HCT116 (cell line): ENCODE measurements around the gene LAMTOR1. TPM values are rescaled to one million over a fixed set of nuclear protein-coding genes. Genes with fewer than 3 reads are reported as not detected.
A peak's percentile ranks its signal among the peaks of the same experiment; 100 is the strongest.

ENCODE experiments used
- ATAC-seq: fragments of 200-7000 bp; cut with Tn5 transposase; 2 replicates; pipeline ENCODE4 v1.9.1; 2020; ENCODE audit warnings: mild to moderate bottlenecking, moderate library complexity
- BruUV-seq: library from RNA; stranded (reverse); fragments of 400-500 nt; replicated peaks from 2 replicates; lab custom pipeline; 2021; lab: Mats Ljungman, UMichigan
- CTCF ChIA-PET: fragments of 300-600 bp; sonication (Branson Sonifier 250); formaldehyde crosslinking; loops from one replicate; lab custom pipeline; 2021; ENCODE audit warnings: antibody characterized with exemption; lab: Charles Lee
- POLR2A ChIA-PET: fragments of 300-600, 350-600 bp; sonication (Branson Sonifier 250); formaldehyde crosslinking; loops from one replicate; lab custom pipeline; 2021; ENCODE audit warnings: antibody characterized with exemption; lab: Charles Lee
- RAD21 ChIA-PET, 2 experiments: fragments of 300-600 bp; sonication (Branson Sonifier 250); formaldehyde crosslinking; loops; one replicate each; lab custom pipeline; 2023; ENCODE audit warnings: low total read pairs in 2 of 2; ENCODE audit not compliant: uncharacterized antibody in 2 of 2, unreplicated experiment in 2 of 2, low non-redundant PET in 1 of 2; lab: Charles Lee
- DNase-seq: peaks from one replicate; pipeline ENCODE4 v3.0.0-alpha.2; 2010; ENCODE audit warnings: low read depth, low spot score
- H2AFZ ChIP-seq: fragments of 200-600 bp; shearing (Covaris generic), sonication (generic); 2 replicates; pipeline ENCODE4 v1.6.1; 2017; ENCODE audit warnings: low read depth, mixed run types, mixed read lengths, antibody characterized with exemption, low read length; ENCODE audit not compliant: poor library complexity, severe bottlenecking
- H3K27ac ChIP-seq: 2 replicates; pipeline ENCODE4 v1.5.1; 2012; ENCODE audit warnings: low read depth, low read length
- H3K27me3 ChIP-seq: fragments of 200-600 bp; sonication (generic); 2 replicates; pipeline ENCODE4 v1.6.1; 2016; ENCODE audit warnings: mixed run types, low read length, mixed read lengths; ENCODE audit not compliant: insufficient read depth
- H3K36me3 ChIP-seq, 2 experiments: fragments of 200-500 bp in 1 of 2; fragments of 200-600 bp in 1 of 2; sonication (Bioruptor generic) in 1 of 2; sonication (generic) in 1 of 2; 2 replicates each; pipeline versions ENCODE4 v1.5.1 to v1.6.1; 2014 to 2016; ENCODE audit warnings: low read length in 2 of 2, inconsistent platforms in 1 of 2, mixed read lengths in 1 of 2, mixed run types in 1 of 2; ENCODE audit not compliant: insufficient read depth in 2 of 2, control insufficient read depth in 1 of 2
- H3K4me1 ChIP-seq, 2 experiments: fragments of 200-600 bp in 1 of 2; sonication (generic) in 1 of 2; 2 replicates each; pipeline versions ENCODE4 v1.5.1 to v1.6.1; 2012 to 2017; ENCODE audit warnings: low read length in 2 of 2, inconsistent platforms in 1 of 2, mild to moderate bottlenecking in 1 of 2, mixed read lengths in 1 of 2, mixed run types in 1 of 2, moderate library complexity in 1 of 2; ENCODE audit not compliant: insufficient read depth in 2 of 2, control insufficient read depth in 1 of 2
- H3K4me2 ChIP-seq: fragments of 200-600 bp; sonication (generic); 2 replicates; pipeline ENCODE4 v1.6.1; 2017; ENCODE audit warnings: mixed run types, low read length, mixed read lengths
- H3K4me3 ChIP-seq, 2 experiments: fragments of 200-600 bp in 1 of 2; sonication (generic) in 1 of 2; replicated peaks in 1 of 2; 2 replicates each; pipeline ENCODE4 v1.5.1; 2011 to 2016; ENCODE audit warnings: low read length in 2 of 2, control low read depth in 1 of 2, low read depth in 1 of 2, mild to moderate bottlenecking in 1 of 2, mixed read lengths in 1 of 2, mixed run types in 1 of 2
- H3K79me2 ChIP-seq: fragments of 200-600 bp; sonication (generic); 2 replicates; pipeline ENCODE4 v1.6.1; 2017; ENCODE audit warnings: mild to moderate bottlenecking, mixed run types, low read length, moderate library complexity, mixed read lengths; ENCODE audit not compliant: insufficient read depth
- H3K9ac ChIP-seq: fragments of 200-600 bp; sonication (generic); 2 replicates; pipeline ENCODE4 v1.6.1; 2016; ENCODE audit warnings: low read length, mixed read lengths
- H3K9me2 ChIP-seq: fragments of 200-600 bp; sonication (generic), shearing (Covaris generic); 2 replicates; pipeline ENCODE4 v1.6.1; 2017; ENCODE audit warnings: mixed run types, mild to moderate bottlenecking, moderate library complexity; ENCODE audit not compliant: insufficient read depth
- H3K9me3 ChIP-seq, 2 experiments: fragments of 200-500 bp in 1 of 2; fragments of 200-600 bp in 1 of 2; sonication (Bioruptor generic) in 1 of 2; sonication (generic) in 1 of 2; 2 replicates each; pipeline ENCODE4 v1.6.1; 2014 to 2017; ENCODE audit warnings: low read length in 2 of 2, mixed read lengths in 2 of 2, inconsistent platforms in 1 of 2, low read depth in 1 of 2, mild to moderate bottlenecking in 1 of 2, mixed run types in 1 of 2, moderate library complexity in 1 of 2; ENCODE audit not compliant: control insufficient read depth in 1 of 2, insufficient read depth in 1 of 2
- H4K20me1 ChIP-seq: fragments of 200-600 bp; sonication (generic), shearing (Covaris generic); 2 replicates; pipeline ENCODE4 v1.6.1; 2017; ENCODE audit warnings: mixed run types, mild to moderate bottlenecking, moderate library complexity; ENCODE audit not compliant: insufficient read depth
- EGR1 ChIP-seq: IDR thresholded peaks from 2 replicates; pipeline ENCODE4 v1.6.1; 2012; ENCODE audit warnings: low read depth
- EZH2 ChIP-seq: fragments of 200-600 bp; sonication (generic); IDR thresholded peaks from 2 replicates; pipeline ENCODE4 v1.6.1; 2017; ENCODE audit warnings: antibody characterized with exemption, mixed run types
- FOSL1 ChIP-seq: IDR thresholded peaks from 2 replicates; pipeline ENCODE4 v1.6.1; 2012; ENCODE audit warnings: low read depth
- JUND ChIP-seq: IDR thresholded peaks from 2 replicates; pipeline ENCODE4 v1.6.1; 2012
- POLR2A ChIP-seq: IDR thresholded peaks from 2 replicates; pipeline ENCODE4 v1.7.0; 2011; ENCODE audit warnings: borderline replicate concordance; ENCODE audit not compliant: insufficient read depth, insufficient read length; ENCODE audit errors: extremely low read depth
- POLR2AphosphoS5 ChIP-seq: IDR thresholded peaks from 2 replicates; pipeline ENCODE4 v1.6.1; 2011; ENCODE audit warnings: mild to moderate bottlenecking, low read depth, low read length, moderate library complexity
- RAD21 ChIP-seq: IDR thresholded peaks from 2 replicates; pipeline ENCODE4 v1.6.1; 2012; ENCODE audit warnings: low read depth, mild to moderate bottlenecking
- REST ChIP-seq: IDR thresholded peaks from 2 replicates; pipeline ENCODE4 v1.6.1; 2012; ENCODE audit warnings: low read depth
- SP1 ChIP-seq: IDR thresholded peaks from 2 replicates; pipeline ENCODE4 v1.6.1; 2012; ENCODE audit warnings: low read depth
- TCF7L2 ChIP-seq: IDR thresholded peaks from 2 replicates; pipeline ENCODE4 v1.7.0; 2011; ENCODE audit warnings: borderline replicate concordance, inconsistent platforms; ENCODE audit not compliant: insufficient read depth, insufficient read length; ENCODE audit errors: extremely low read depth
- ZFX ChIP-seq: fragments of 450-650 bp; IDR thresholded peaks from 2 replicates; pipeline ENCODE4 v1.6.1; 2017
- intact Hi-C: fragments of 100-400 bp; cut with micrococcal nuclease; formaldehyde crosslinking; loops from 2 replicates; pipeline ENCODE4 v1.10.0; 2022
- total RNA-seq: library from RNA; stranded (reverse); gene quantifications from one replicate; pipeline ENCODE4 v1.2.1, GENCODE V29; 2021; ENCODE audit not compliant: unreplicated experiment

Gene LAMTOR1
- total RNA-seq, 1 experiment from 2014 or later, result 63.9 TPM

GRCh38 chr11:72078477-72078876 lies 24.6 kb downstream of the LAMTOR1 start:
- peak overlapping the region; percentile 89 to 92 for H3K4me3 ChIP-seq
- peaks cover 5 to 46% of the 10 kb centered on the region in 2 experiments for H3K4me1 ChIP-seq
- no peak overlapping the region for H2AFZ ChIP-seq
- TF ChIP-seq SP1, result no peak
- TF ChIP-seq REST, result no peak
- no peak for TF ChIP-seq EGR1
- no peak for TF ChIP-seq RAD21
- TF ChIP-seq TCF7L2, result no peak
- TF ChIP-seq POLR2AphosphoS5, result no peak
- TF ChIP-seq JUND, result no peak
- no peak for TF ChIP-seq EZH2
- no peak for TF ChIP-seq FOSL1
- TF ChIP-seq ZFX, result no peak
- no peak for TF ChIP-seq POLR2A
- ChIA-PET POLR2A (interaction anchor here (2.0 kb wide), 1 partner anchor 34 kb away, joined by 4 read pairs; the partner anchor contains the start of gene ANAPC15), CTCF (no interaction called here), RAD21 (interaction anchor here in 1 of 2 experiments (1.5 kb wide), 1 partner anchor 53 kb away, joined by 3 read pairs; no protein-coding TSS in a partner anchor)
- H3K9me2 ChIP-seq, result no peaks in the 10 kb centered on the region
- H3K4me2 ChIP-seq, result peak overlapping the region; percentile 90
- peak overlapping the region; percentile 83 for H3K9ac ChIP-seq
- H3K27me3 ChIP-seq, result no peaks in the 10 kb centered on the region
- H3K9me3 ChIP-seq, result no peaks in the 10 kb centered on the region
- intact Hi-C loops, result loop anchor here (5.0 kb wide), 1 partner anchor 36 kb away; no protein-coding TSS in a partner anchor
- ATAC-seq (no peak), DNase-seq (no peak)
- no TSS peak for BruUV-seq
- peaks cover 0 to 3% of the 10 kb centered on the region in 2 experiments; a peak in 1 of 4 replicates for H3K36me3 ChIP-seq
- peaks cover 64% of the 10 kb centered on the region for H3K79me2 ChIP-seq
- H3K27ac ChIP-seq, result no peak overlapping the region
- no peaks in the 10 kb centered on the region; the same call in 1 of the 2 replicates for H4K20me1 ChIP-seq
